GM23338 (cell line): Measurements from ENCODE around the gene UBE2F. TPM values are rescaled to one million over a fixed set of nuclear protein-coding genes. Genes with fewer than 3 reads are reported as not detected.

Source experiments
- ATAC-seq: fragments of 200-7000 bp; cut with Tn5 transposase; 3 replicates; pipeline ENCODE4 v1.9.1; 2020
- DNase-seq: peaks from one replicate; pipeline ENCODE4 v3.0.0-alpha.2; 2015; ENCODE audit warnings: low spot score
- H2AFZ ChIP-seq: fragments of 200-600 bp; sonication (generic); 2 replicates; pipeline ENCODE4 v1.8.0; 2016; ENCODE audit warnings: antibody characterized with exemption, mild to moderate bottlenecking, moderate library complexity
- H3F3A ChIP-seq: fragments of 200-600 bp; sonication (generic); replicated peaks from 2 replicates; pipeline ENCODE4 v1.8.0; 2017; ENCODE audit warnings: antibody characterized with exemption, mixed run types, low read depth
- H3K27ac ChIP-seq: fragments of 200-600 bp; sonication (generic); 2 replicates; pipeline ENCODE4 v1.6.1; 2016; ENCODE audit warnings: low read depth
- H3K27me3 ChIP-seq: fragments of 200-600 bp; sonication (generic); 2 replicates; pipeline ENCODE4 v1.8.0; 2016; ENCODE audit warnings: mild to moderate bottlenecking, mixed run types, moderate library complexity; ENCODE audit not compliant: insufficient read depth
- H3K36me3 ChIP-seq: fragments of 200-600 bp; sonication (generic); 2 replicates; pipeline ENCODE4 v1.8.0; 2016; ENCODE audit warnings: mild to moderate bottlenecking; ENCODE audit not compliant: insufficient read depth
- H3K4me1 ChIP-seq: fragments of 200-600 bp; sonication (generic); 2 replicates; pipeline ENCODE4 v1.8.0; 2016; ENCODE audit warnings: mild to moderate bottlenecking, moderate library complexity; ENCODE audit not compliant: insufficient read depth
- H3K4me2 ChIP-seq: fragments of 200-600 bp; sonication (generic); 2 replicates; pipeline ENCODE4 v1.7.1; 2017; ENCODE audit warnings: mixed run types
- H3K4me3 ChIP-seq: fragments of 200-600 bp; sonication (generic); 2 replicates; pipeline ENCODE4 v1.6.1; 2016; ENCODE audit warnings: mixed run types
- H3K79me2 ChIP-seq: fragments of 200-600 bp; sonication (generic); replicated peaks from 2 replicates; pipeline ENCODE4 v1.8.0; 2017; ENCODE audit warnings: mild to moderate bottlenecking; ENCODE audit not compliant: insufficient read depth
- H3K9me2 ChIP-seq: fragments of 200-600 bp; sonication (generic); 2 replicates; pipeline ENCODE4 v1.8.0; 2017; ENCODE audit not compliant: insufficient read depth
- H4K20me1 ChIP-seq: fragments of 200-600 bp; sonication (generic); replicated peaks from 2 replicates; pipeline ENCODE4 v1.8.0; 2017; ENCODE audit warnings: mild to moderate bottlenecking; ENCODE audit not compliant: insufficient read depth
- H3K27ac Mint-ChIP-seq: 2 replicates; pipeline ENCODE4 v1.8.0; 2020; ENCODE audit warnings: inconsistent platforms, mild to moderate bottlenecking, moderate library complexity, mixed read lengths
- H3K27me3 Mint-ChIP-seq: 3 replicates; pipeline ENCODE4 v1.8.0; 2022; ENCODE audit warnings: low read depth, mild to moderate bottlenecking, moderate library complexity, mixed read lengths, inconsistent platforms; ENCODE audit not compliant: insufficient read depth, poor library complexity
- H3K36me3 Mint-ChIP-seq: 3 replicates; pipeline ENCODE4 v1.8.0; 2021; ENCODE audit warnings: low read depth, mild to moderate bottlenecking, inconsistent platforms, moderate library complexity, mixed read lengths
- H3K4me1 Mint-ChIP-seq: 3 replicates; pipeline ENCODE4 v1.8.0; 2020; ENCODE audit warnings: mild to moderate bottlenecking, inconsistent platforms, mixed read lengths
- H3K4me3 Mint-ChIP-seq: 3 replicates; pipeline ENCODE4 v1.8.0; 2021; ENCODE audit warnings: moderate library complexity, mild to moderate bottlenecking, inconsistent platforms, mixed read lengths
- H3K9me3 Mint-ChIP-seq: 3 replicates; pipeline ENCODE4 v1.8.0; 2020; ENCODE audit warnings: moderate library complexity, mild to moderate bottlenecking, inconsistent platforms, mixed read lengths
- CREB1 ChIP-seq: fragments of 250-450 bp; sonication (Bioruptor Pico); IDR thresholded peaks from 2 replicates; pipeline ENCODE4 v1.5.0; 2020; ENCODE audit warnings: low read depth, mild to moderate bottlenecking, moderate library complexity
- EZH2 ChIP-seq: fragments of 200-600 bp; sonication (generic); IDR thresholded peaks from one replicate; pipeline ENCODE4 v1.8.0; 2017; ENCODE audit warnings: antibody characterized with exemption, mild to moderate bottlenecking, low read depth; ENCODE audit not compliant: unreplicated experiment
- NANOG ChIP-seq: IDR thresholded peaks from 2 replicates; pipeline ENCODE4 v1.6.1; 2016; ENCODE audit warnings: antibody characterized with exemption, borderline replicate concordance
- ZNF462 ChIP-seq: fragments of 250-450 bp; sonication (Bioruptor Pico); IDR thresholded peaks from 2 replicates; pipeline ENCODE4 v1.5.0; 2020; ENCODE audit warnings: mild to moderate bottlenecking, moderate library complexity
- polyA plus RNA-seq: library from polyadenylated mRNA; unstranded; fragments of >200 nt; fragmentation: Nextera tagmentation; extraction: Ambion mirVana; gene quantifications from 2 replicates; pipeline ENCODE4 v1.2.1, GENCODE V29; 2016
- total RNA-seq: library from RNA; depleted of rRNA; stranded (reverse); fragments of >200 nt; shearing (Covaris generic); gene quantifications from 2 replicates; pipeline ENCODE4 v1.2.3, GENCODE V29; 2014
- TF ChIP-seq, protein P1 (sequence below), 2 experiments: fragments of 200-600 bp in 1 of 2; sonication (generic) in 1 of 2; conservative IDR thresholded peaks; 2 replicates each; pipeline versions ENCODE4 v1.5.1 to v1.6.1; 2016 to 2017; ENCODE audit warnings: antibody characterized with exemption in 2 of 2, low read depth in 2 of 2, mild to moderate bottlenecking in 2 of 2, moderate library complexity in 1 of 2
- TF ChIP-seq, protein P2 (sequence below): IDR thresholded peaks from one replicate; pipeline ENCODE4 v1.6.1; 2018; ENCODE audit warnings: antibody characterized with exemption; ENCODE audit not compliant: unreplicated experiment

UBE2F gene
- total and polyA plus RNA-seq, 2 experiments from 2014 or later, result 98.2 to 106 TPM

- TF ChIP-seq ZNF462 (CRISPR knock-in tag), result no peak
Measured at GRCh38 chr2:238042090-238042489, 75.3 kb downstream of the UBE2F start (continued).

- H3K27me3 Mint-ChIP-seq, result no peaks in the 10 kb centered on the region
- peaks cover 9% of the 10 kb centered on the region; the same call in 2 of the 3 replicates for H3K9me3 Mint-ChIP-seq
- DNase-seq, result no peak
- H3K4me3 ChIP-seq, result no peak overlapping the region
- no peaks in the 10 kb centered on the region for H4K20me1 ChIP-seq
- H3K4me2 ChIP-seq, result no peak overlapping the region
- peaks cover 8% of the 10 kb centered on the region for H3K36me3 ChIP-seq
- H3K4me1 ChIP-seq, result no peaks in the 10 kb centered on the region
- no peak overlapping the region for H3K27ac Mint-ChIP-seq
- H3K9me2 ChIP-seq, result no peaks in the 10 kb centered on the region
- H3K4me1 Mint-ChIP-seq, result no peaks in the 10 kb centered on the region
- no peak overlapping the region for H3K4me3 Mint-ChIP-seq
- no peak for ATAC-seq
- H3K79me2 ChIP-seq, result no peaks in the 10 kb centered on the region
- peaks cover 37% of the 10 kb centered on the region; the same call in 2 of the 3 replicates for H3K36me3 Mint-ChIP-seq
- no peaks in the 10 kb centered on the region for H3K27me3 ChIP-seq
- H2AFZ ChIP-seq, result no peak overlapping the region
- no peaks in the 10 kb centered on the region for H3F3A ChIP-seq
- H3K27ac ChIP-seq, result no peak overlapping the region
- TF ChIP-seq, protein P1, sequence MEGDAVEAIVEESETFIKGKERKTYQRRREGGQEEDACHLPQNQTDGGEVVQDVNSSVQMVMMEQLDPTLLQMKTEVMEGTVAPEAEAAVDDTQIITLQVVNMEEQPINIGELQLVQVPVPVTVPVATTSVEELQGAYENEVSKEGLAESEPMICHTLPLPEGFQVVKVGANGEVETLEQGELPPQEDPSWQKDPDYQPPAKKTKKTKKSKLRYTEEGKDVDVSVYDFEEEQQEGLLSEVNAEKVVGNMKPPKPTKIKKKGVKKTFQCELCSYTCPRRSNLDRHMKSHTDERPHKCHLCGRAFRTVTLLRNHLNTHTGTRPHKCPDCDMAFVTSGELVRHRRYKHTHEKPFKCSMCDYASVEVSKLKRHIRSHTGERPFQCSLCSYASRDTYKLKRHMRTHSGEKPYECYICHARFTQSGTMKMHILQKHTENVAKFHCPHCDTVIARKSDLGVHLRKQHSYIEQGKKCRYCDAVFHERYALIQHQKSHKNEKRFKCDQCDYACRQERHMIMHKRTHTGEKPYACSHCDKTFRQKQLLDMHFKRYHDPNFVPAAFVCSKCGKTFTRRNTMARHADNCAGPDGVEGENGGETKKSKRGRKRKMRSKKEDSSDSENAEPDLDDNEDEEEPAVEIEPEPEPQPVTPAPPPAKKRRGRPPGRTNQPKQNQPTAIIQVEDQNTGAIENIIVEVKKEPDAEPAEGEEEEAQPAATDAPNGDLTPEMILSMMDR (conservative IDR thresholded peaks at IDR 0.05; ENCODE audit: low read depth in 2 of 2), result no peak
- TF ChIP-seq EZH2 (no peak), CREB1 (no peak), NANOG (no peak)
- TF ChIP-seq, protein P2, sequence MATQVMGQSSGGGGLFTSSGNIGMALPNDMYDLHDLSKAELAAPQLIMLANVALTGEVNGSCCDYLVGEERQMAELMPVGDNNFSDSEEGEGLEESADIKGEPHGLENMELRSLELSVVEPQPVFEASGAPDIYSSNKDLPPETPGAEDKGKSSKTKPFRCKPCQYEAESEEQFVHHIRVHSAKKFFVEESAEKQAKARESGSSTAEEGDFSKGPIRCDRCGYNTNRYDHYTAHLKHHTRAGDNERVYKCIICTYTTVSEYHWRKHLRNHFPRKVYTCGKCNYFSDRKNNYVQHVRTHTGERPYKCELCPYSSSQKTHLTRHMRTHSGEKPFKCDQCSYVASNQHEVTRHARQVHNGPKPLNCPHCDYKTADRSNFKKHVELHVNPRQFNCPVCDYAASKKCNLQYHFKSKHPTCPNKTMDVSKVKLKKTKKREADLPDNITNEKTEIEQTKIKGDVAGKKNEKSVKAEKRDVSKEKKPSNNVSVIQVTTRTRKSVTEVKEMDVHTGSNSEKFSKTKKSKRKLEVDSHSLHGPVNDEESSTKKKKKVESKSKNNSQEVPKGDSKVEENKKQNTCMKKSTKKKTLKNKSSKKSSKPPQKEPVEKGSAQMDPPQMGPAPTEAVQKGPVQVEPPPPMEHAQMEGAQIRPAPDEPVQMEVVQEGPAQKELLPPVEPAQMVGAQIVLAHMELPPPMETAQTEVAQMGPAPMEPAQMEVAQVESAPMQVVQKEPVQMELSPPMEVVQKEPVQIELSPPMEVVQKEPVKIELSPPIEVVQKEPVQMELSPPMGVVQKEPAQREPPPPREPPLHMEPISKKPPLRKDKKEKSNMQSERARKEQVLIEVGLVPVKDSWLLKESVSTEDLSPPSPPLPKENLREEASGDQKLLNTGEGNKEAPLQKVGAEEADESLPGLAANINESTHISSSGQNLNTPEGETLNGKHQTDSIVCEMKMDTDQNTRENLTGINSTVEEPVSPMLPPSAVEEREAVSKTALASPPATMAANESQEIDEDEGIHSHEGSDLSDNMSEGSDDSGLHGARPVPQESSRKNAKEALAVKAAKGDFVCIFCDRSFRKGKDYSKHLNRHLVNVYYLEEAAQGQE, result no peak
Measured at GRCh38 chr2:238042849-238043584, 76.2 kb downstream of the UBE2F start.
